Measurements from ENCODE around the gene ZNG1F.
A peak's percentile ranks its signal among the peaks of the same experiment; 100 is the strongest.
"Not testable (repeated sequence)": the region's sequence is repeated elsewhere in the genome, so short reads cannot be mapped to it uniquely, and the experiment has no call there.

Gene ZNG1F

GRCh38 chr9:41189217-41189616, at the start of gene ZNG1F:
Gene ZNG1F (minus strand): TSS chr9:41189317. CDS start chr9:41189258, 59 bp downstream.
- DNase-seq (ENCODE audit: low spot score), result not testable (repeated sequence)

DNA sequence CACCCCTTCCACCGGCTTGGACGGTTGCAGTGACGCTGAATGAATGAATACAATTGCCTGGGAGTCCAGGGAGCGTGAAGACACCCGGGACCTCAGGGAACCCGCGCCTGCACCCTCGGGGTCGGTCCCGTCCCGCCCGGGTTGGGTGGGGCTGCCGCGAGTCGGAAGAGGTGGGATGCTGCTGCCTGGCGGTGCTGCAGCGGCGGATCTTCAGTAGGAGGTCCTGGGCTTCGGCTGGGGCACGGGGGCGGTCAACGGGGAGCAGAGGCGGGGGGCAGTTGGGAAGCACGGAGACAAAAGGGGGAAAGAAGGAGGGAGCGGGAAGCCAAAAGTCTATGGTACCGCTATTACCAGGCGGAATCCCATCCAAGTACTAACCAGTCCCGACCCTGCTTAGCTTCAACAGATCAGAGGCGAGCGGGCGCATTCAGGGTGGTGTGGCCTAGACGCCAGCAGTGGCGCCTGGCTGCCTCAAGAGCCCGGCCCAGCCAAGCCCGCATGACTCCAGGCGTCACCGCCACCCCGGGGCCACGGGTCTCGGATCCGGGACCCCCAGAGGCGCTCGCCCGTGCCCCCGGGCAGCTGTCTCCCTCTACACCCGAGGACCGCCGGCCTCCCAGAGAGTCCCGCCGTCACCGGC, 48.1 kb upstream of the ZNG1F start:
- DNase-seq (ENCODE audit: low spot score), result not testable (repeated sequence)

DNA sequence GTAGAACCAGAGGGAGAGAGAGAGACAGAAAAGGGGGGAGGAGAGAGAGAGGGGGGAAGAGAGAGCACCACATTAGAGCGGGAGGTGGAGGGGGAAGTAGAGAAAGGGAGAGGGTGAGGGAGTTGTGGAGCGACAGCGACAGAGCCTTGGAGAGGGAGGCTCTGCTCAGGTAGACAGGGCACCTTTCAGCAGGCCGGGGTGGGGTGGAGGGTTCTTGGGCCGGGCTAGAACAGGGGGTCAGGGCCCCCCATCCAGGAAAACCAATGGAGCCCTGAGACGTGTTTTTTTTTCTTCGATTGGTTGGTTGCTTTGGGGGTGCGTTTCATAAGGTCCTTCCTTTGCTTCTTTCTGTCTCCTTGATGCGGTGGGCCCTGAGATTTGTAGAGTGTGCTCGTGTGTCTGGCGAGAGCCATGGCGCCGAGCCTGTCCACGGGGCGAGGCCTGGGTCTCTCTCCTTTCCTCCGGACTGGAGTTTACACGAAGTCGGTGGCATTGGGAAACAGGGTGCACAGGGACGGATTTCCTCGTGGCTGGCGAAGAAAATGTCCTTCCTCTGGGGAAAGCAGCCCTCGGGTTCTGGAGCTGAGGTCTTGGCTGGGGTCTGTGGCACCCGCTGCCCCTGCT, 47.5 kb upstream of the ZNG1F start:
- not testable (repeated sequence) for DNase-seq (ENCODE audit: low spot score)

- DNase-seq (ENCODE audit: low spot score), result peak; percentile 36
These were observed 46.0 kb upstream of the ZNG1F start for GRCh38 chr9:41234811-41235805.

- DNase-seq (ENCODE audit: low spot score), result not testable (repeated sequence)
These were observed 45.1 kb upstream of the ZNG1F start for GRCh38 chr9:41234221-41234620.

GRCh38 chr9:41232326-41232725, 43.2 kb upstream of the ZNG1F start:
- DNase-seq (ENCODE audit: low spot score), result peak; percentile 5

DNA sequence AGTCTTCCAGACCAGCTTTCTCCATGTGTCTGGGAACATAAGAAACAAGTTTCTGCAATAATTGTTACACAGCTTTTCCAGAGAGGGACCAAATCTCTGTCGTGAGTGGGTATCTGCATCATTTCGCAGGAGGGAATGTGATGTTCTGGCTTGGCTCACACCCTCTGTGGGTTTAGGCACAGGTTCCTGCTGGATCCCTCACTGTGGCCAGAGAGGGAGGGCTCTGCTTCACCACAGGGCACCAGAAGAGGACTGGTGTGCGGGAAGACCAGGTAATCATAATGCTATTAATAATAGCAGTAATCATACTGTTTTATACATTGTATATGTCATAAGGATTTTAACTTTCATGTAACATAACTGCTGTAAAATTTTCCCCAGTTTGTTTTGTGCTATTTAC, 41.3 kb upstream of the ZNG1F start:
- not testable (repeated sequence) for DNase-seq (ENCODE audit: low spot score)

- peak; percentile 7 for DNase-seq (ENCODE audit: low spot score)
These were observed 40.6 kb upstream of the ZNG1F start for GRCh38 chr9:41229408-41230401.

- DNase-seq (ENCODE audit: low spot score), result not testable (repeated sequence)
These were observed 30.7 kb upstream of the ZNG1F start for GRCh38 chr9:41219831-41220230.

GRCh38 chr9:41188439-41188838, 678 bp downstream of the ZNG1F start:
- DNase-seq (ENCODE audit: low spot score), result not testable (repeated sequence)

GRCh38 chr9:41174994-41175393, 14.1 kb downstream of the ZNG1F start:
- not testable (repeated sequence) for DNase-seq (ENCODE audit: low spot score)

DNA sequence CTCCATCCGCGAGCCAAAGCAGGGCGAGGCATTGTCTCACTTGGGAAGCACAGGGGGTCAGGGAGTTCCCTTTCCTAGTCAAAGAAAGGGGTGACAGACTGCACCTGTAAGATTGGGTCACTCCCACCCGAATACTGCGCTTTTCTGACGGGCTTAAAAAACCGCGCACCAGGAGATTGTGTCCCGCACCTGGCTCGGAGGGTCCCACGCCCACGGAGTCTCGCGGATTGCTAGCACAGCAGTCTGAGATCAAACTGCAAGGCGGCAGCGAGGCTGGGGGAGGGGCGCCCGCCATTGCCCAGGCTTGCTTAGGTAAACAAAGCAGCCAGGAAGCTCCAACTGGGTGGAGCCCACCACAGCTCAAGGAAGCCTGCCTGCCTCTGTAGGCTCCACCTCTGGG, 39.0 kb downstream of the ZNG1F start:
- DNase-seq (ENCODE audit: low spot score), result not testable (repeated sequence)

DNA sequence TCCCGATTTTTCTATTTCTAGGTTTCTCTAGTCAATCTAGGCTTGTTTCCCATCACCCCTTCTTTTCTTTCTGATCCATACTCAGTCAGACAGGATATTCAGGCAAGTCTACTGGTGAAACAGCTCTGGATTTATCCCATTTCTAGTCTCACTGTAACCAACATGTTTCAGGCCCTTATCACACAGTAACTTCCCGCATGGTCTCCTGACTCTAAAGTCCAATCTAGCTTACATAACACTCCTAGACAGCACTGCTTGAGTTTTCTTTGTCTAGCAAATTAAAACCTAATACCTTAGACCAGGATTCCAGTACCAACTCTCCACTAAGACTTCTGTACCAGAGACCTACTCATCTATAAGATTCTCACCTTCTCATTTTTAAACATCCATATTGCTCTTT, 47.2 kb downstream of the ZNG1F start:
- DNase-seq (ENCODE audit: low spot score), result not testable (repeated sequence)

- DNase-seq (ENCODE audit: low spot score), result not testable (repeated sequence)
These were observed 60.5 kb downstream of the ZNG1F start, which contains the start of gene FOXD4L6 for GRCh38 chr9:41128581-41128980. Gene FOXD4L6 (minus strand): TSS chr9:41128681. CDS start chr9:41128383, 298 bp downstream.

DNA sequence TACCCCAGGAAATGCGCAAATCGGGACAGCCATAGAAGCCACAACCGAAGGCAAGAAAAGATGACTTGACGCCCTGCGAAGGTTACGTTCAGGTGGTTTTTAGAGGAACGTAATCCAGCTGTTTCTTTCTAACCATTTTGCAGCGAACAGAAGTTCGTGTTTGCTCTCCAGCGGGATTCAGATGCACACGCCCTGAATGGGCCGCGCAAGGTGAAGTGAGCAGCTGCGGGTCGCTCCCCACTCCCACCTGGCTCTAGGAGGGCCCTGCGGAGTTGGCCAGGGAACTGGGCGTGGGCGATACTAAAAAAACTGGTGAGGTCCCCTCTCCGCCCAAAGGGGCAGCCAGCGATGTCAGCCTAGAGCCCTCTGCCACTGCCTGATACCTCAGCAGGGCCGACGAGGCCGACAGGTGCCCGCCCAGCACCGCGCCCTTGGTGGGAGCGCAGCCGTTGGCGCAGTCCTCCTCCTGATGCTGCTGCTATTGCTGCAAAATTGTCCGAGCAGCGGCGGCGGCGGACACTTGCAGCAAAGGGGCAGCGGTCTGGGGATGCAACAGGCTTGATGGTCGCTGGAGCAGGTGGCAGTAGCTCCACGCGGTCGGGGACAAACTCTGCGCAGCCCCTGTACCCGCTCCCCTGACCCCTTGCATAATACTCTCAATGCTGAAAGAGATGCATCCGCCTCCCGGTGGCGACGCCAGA, 62.2 kb downstream of the ZNG1F start:
- DNase-seq (ENCODE audit: low spot score), result not testable (repeated sequence)

- not testable (repeated sequence) for DNase-seq (ENCODE audit: low spot score)
These were observed 63.2 kb downstream of the ZNG1F start for GRCh38 chr9:41125936-41126335.

- not testable (repeated sequence) for DNase-seq (ENCODE audit: low spot score)
These were observed 63.9 kb downstream of the ZNG1F start for GRCh38 chr9:41125109-41125658.

- DNase-seq (ENCODE audit: low spot score), result not testable (repeated sequence)
These were observed 64.6 kb downstream of the ZNG1F start for GRCh38 chr9:41124250-41125108.

DNA sequence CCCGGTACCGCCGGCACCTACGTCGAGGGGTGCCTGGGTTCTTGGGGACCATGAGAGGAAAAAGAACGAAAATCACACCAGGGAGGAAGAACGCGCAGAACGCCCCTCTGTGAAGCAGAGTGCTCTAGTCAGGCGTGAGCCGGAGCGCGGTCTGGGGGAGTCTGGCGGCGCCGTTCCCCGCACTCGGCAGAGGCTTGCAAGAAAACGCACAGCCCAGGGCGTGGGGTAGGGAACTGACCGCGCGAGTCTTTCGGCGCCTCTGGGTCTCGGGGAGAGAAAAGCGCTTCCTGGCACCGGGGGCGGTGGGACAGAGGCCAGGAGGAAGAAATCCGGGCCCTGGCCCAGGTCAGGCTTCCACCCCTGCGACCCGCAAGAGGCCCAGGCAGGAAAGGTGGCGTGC, 65.3 kb downstream of the ZNG1F start:
- not testable (repeated sequence) for DNase-seq (ENCODE audit: low spot score)
